Rectal smooth muscle tissue (tissue), 1 donor: Measurements from ENCODE around the gene HAUS7.
A peak's percentile ranks its signal among the peaks of the same experiment; 100 is the strongest.

Experiments used
- H3K27ac ChIP-seq: one replicate; pipeline ENCODE4 v1.7.0; 2013; ENCODE audit warnings: low read depth, low read length, inconsistent platforms
- H3K27me3 ChIP-seq: one replicate; pipeline ENCODE4 v1.7.0; 2013; ENCODE audit warnings: low read length; ENCODE audit not compliant: control insufficient read depth, insufficient read depth
- H3K36me3 ChIP-seq: one replicate; pipeline ENCODE4 v1.7.0; 2013; ENCODE audit warnings: low read length; ENCODE audit not compliant: control insufficient read depth, insufficient read depth
- H3K4me1 ChIP-seq: one replicate; pipeline ENCODE4 v1.7.0; 2013; ENCODE audit warnings: low read length; ENCODE audit not compliant: control insufficient read depth, insufficient read depth
- H3K4me3 ChIP-seq: one replicate; pipeline ENCODE4 v1.7.0; 2013; ENCODE audit warnings: low read length
- H3K9ac ChIP-seq: one replicate; pipeline ENCODE4 v1.7.0; 2013; ENCODE audit warnings: low read length

HAUS7 gene

GRCh38 chrX:153485396-153486080, 15.2 kb upstream of the HAUS7 start:
- no peaks in the 10 kb centered on the region for H3K4me1 ChIP-seq
- no peak overlapping the region for H3K9ac ChIP-seq
- H3K36me3 ChIP-seq, result no peaks in the 10 kb centered on the region
- H3K4me3 ChIP-seq, result no peak overlapping the region
- no peaks in the 10 kb centered on the region for H3K27me3 ChIP-seq
- no peak overlapping the region for H3K27ac ChIP-seq

- no peaks in the 10 kb centered on the region for H3K36me3 ChIP-seq
- no peaks in the 10 kb centered on the region for H3K4me1 ChIP-seq
- H3K27me3 ChIP-seq, result no peaks in the 10 kb centered on the region
- no peak overlapping the region for H3K9ac ChIP-seq
- no peak overlapping the region for H3K4me3 ChIP-seq
- H3K27ac ChIP-seq, result no peak overlapping the region
These were observed 12.1 kb upstream of the HAUS7 start for GRCh38 chrX:153482376-153483015.

GRCh38 chrX:153481043-153481442, 10.7 kb upstream of the HAUS7 start:
- Histone ChIP-seq H3K4me1 (no peaks in the 10 kb centered on the region), H3K4me3 (no peak overlapping the region), H3K27ac (no peak overlapping the region), H3K27me3 (no peaks in the 10 kb centered on the region), H3K9ac (no peak overlapping the region), H3K36me3 (no peaks in the 10 kb centered on the region)

- Histone ChIP-seq H3K27me3 (no peaks in the 10 kb centered on the region), H3K36me3 (no peaks in the 10 kb centered on the region), H3K4me1 (peaks cover 2% of the 10 kb centered on the region), H3K27ac (no peak overlapping the region), H3K4me3 (no peak overlapping the region), H3K9ac (no peak overlapping the region)
These were observed 8.4 kb upstream of the HAUS7 start for GRCh38 chrX:153478746-153479145.

- H3K4me3 ChIP-seq, result no peak overlapping the region
- H3K27me3 ChIP-seq, result no peaks in the 10 kb centered on the region
- no peak overlapping the region for H3K27ac ChIP-seq
- no peaks in the 10 kb centered on the region for H3K36me3 ChIP-seq
- no peak overlapping the region for H3K9ac ChIP-seq
- peaks cover 2% of the 10 kb centered on the region for H3K4me1 ChIP-seq
These were observed 7.5 kb upstream of the HAUS7 start for GRCh38 chrX:153477901-153478300.

GRCh38 chrX:153477364-153477857, 7.0 kb upstream of the HAUS7 start:
- Histone ChIP-seq H3K27ac (no peak overlapping the region), H3K4me3 (no peak overlapping the region)

GRCh38 chrX:153476666-153477363, 6.4 kb upstream of the HAUS7 start:
- Histone ChIP-seq H3K27me3 (no peaks in the 10 kb centered on the region), H3K9ac (no peak overlapping the region), H3K4me1 (peaks cover 2% of the 10 kb centered on the region), H3K36me3 (no peaks in the 10 kb centered on the region), H3K27ac (no peak overlapping the region), H3K4me3 (no peak overlapping the region)

More at GRCh38 chrX:153477364-153477857, 7.0 kb upstream of the HAUS7 start:
- H3K4me1 ChIP-seq, result peaks cover 2% of the 10 kb centered on the region
- no peak overlapping the region for H3K9ac ChIP-seq
- H3K27me3 ChIP-seq, result no peaks in the 10 kb centered on the region
- H3K36me3 ChIP-seq, result no peaks in the 10 kb centered on the region

GRCh38 chrX:153475751-153476281, 5.4 kb upstream of the HAUS7 start:
- Histone ChIP-seq H3K36me3 (no peaks in the 10 kb centered on the region), H3K27ac (no peak overlapping the region), H3K9ac (no peak overlapping the region), H3K27me3 (no peaks in the 10 kb centered on the region), H3K4me1 (peaks cover 2% of the 10 kb centered on the region), H3K4me3 (no peak overlapping the region)

- H3K27ac ChIP-seq, result no peak overlapping the region
- no peaks in the 10 kb centered on the region for H3K36me3 ChIP-seq
- H3K9ac ChIP-seq, result no peak overlapping the region
- H3K4me3 ChIP-seq, result peak overlapping the region; percentile 2
- H3K27me3 ChIP-seq, result no peaks in the 10 kb centered on the region
- peaks cover 2% of the 10 kb centered on the region for H3K4me1 ChIP-seq
These were observed 4.9 kb upstream of the HAUS7 start for GRCh38 chrX:153475271-153475670.

- Histone ChIP-seq H3K36me3 (no peaks in the 10 kb centered on the region), H3K4me1 (peaks cover 2% of the 10 kb centered on the region), H3K4me3 (peak overlapping the region; percentile 2), H3K9ac (no peak overlapping the region), H3K27me3 (no peaks in the 10 kb centered on the region), H3K27ac (no peak overlapping the region)
These were observed 4.3 kb upstream of the HAUS7 start for GRCh38 chrX:153474718-153475117.

GRCh38 chrX:153474266-153474665, 3.9 kb upstream of the HAUS7 start:
- no peak overlapping the region for H3K9ac ChIP-seq
- H3K4me1 ChIP-seq, result peaks cover 2% of the 10 kb centered on the region
- no peaks in the 10 kb centered on the region for H3K27me3 ChIP-seq
- no peak overlapping the region for H3K4me3 ChIP-seq
- H3K27ac ChIP-seq, result no peak overlapping the region
- no peaks in the 10 kb centered on the region for H3K36me3 ChIP-seq

- Histone ChIP-seq H3K36me3 (no peaks in the 10 kb centered on the region), H3K27ac (no peak overlapping the region), H3K9ac (no peak overlapping the region), H3K4me3 (no peak overlapping the region), H3K27me3 (no peaks in the 10 kb centered on the region), H3K4me1 (peaks cover 2% of the 10 kb centered on the region)
These were observed 2.8 kb upstream of the HAUS7 start for GRCh38 chrX:153473126-153473525.
